OCI-LY7 (cell line): ENCODE measurements around the gene POU6F2. TPM values are rescaled to one million over a fixed set of nuclear protein-coding genes. Genes with fewer than 3 reads are reported as not detected.

Experiments
- BruUV-seq: library from RNA; stranded (reverse); fragments of 400-500 nt; replicated peaks from 2 replicates; lab custom pipeline; 2021; lab: Mats Ljungman, UMichigan
- CTCF ChIA-PET: fragments of 300-600 bp; sonication (Branson Sonifier 250); formaldehyde crosslinking; loops from one replicate; lab custom pipeline; 2022; ENCODE audit warnings: antibody characterized with exemption; ENCODE audit not compliant: unreplicated experiment; lab: Charles Lee
- POLR2A ChIA-PET: fragments of 300-600 bp; sonication (Branson Sonifier 250); formaldehyde crosslinking; loops from one replicate; lab custom pipeline; 2022; ENCODE audit warnings: antibody characterized with exemption; lab: Charles Lee
- DNase-seq: peaks from one replicate; pipeline ENCODE4 v3.0.0-alpha.2; 2015; ENCODE audit warnings: low spot score
- H2AFZ ChIP-seq: fragments of 200-600 bp; sonication (generic), shearing (Covaris generic); 2 replicates; pipeline ENCODE4 v1.6.1; 2014; ENCODE audit warnings: mild to moderate bottlenecking, antibody characterized with exemption, low read length, moderate library complexity
- H3K27ac ChIP-seq: fragments of 200-600 bp; sonication (generic); 2 replicates; pipeline ENCODE4 v1.5.1; 2014; ENCODE audit warnings: mixed run types, low read depth, mild to moderate bottlenecking, moderate library complexity, low read length, inconsistent platforms; ENCODE audit not compliant: poor library complexity, severe bottlenecking
- H3K36me3 ChIP-seq: fragments of 200-600 bp; sonication (generic); 2 replicates; pipeline ENCODE4 v1.6.1; 2014; ENCODE audit warnings: mild to moderate bottlenecking, antibody characterized with exemption, low read length, moderate library complexity, mixed read lengths; ENCODE audit not compliant: insufficient read depth
- H3K4me1 ChIP-seq: fragments of 200-600 bp; sonication (generic); 2 replicates; pipeline ENCODE4 v1.5.1; 2014; ENCODE audit warnings: mild to moderate bottlenecking, low read length; ENCODE audit not compliant: insufficient read depth, poor library complexity, severe bottlenecking
- H3K4me2 ChIP-seq: fragments of 200-600 bp; sonication (generic); 2 replicates; pipeline ENCODE4 v1.6.1; 2014; ENCODE audit warnings: mild to moderate bottlenecking, low read length
- H3K4me3 ChIP-seq: fragments of 200-600 bp; sonication (generic); 2 replicates; pipeline ENCODE4 v1.5.1; 2014; ENCODE audit warnings: mild to moderate bottlenecking, low read depth, low read length; ENCODE audit not compliant: poor library complexity, severe bottlenecking
- H3K79me2 ChIP-seq: fragments of 200-600 bp; sonication (generic); 2 replicates; pipeline ENCODE4 v1.6.1; 2016; ENCODE audit warnings: low read depth, mild to moderate bottlenecking, low read length, moderate library complexity, mixed read lengths; ENCODE audit not compliant: insufficient read depth
- H3K9me2 ChIP-seq: fragments of 200-600 bp; sonication (generic); 2 replicates; pipeline ENCODE4 v1.6.1; 2016; ENCODE audit warnings: mild to moderate bottlenecking, low read length, mixed read lengths; ENCODE audit not compliant: insufficient read depth
- H3K9me3 ChIP-seq: fragments of 200-600 bp; sonication (generic); 2 replicates; pipeline ENCODE4 v1.6.1; 2014; ENCODE audit warnings: mild to moderate bottlenecking, mixed run types, low read length, mixed read lengths
- H4K20me1 ChIP-seq: fragments of 200-600 bp; sonication (generic); 2 replicates; pipeline ENCODE4 v1.6.1; 2014; ENCODE audit warnings: mild to moderate bottlenecking, antibody characterized with exemption, low read length, moderate library complexity, mixed read lengths; ENCODE audit not compliant: insufficient read depth
- EZH2phosphoT487 ChIP-seq: fragments of 200-600 bp; sonication (generic); IDR thresholded peaks from 2 replicates; pipeline ENCODE4 v1.6.1; 2018; ENCODE audit warnings: low read depth, borderline replicate concordance, mild to moderate bottlenecking, mixed run types, antibody characterized with exemption, low read length, moderate library complexity, mixed read lengths
- intact Hi-C: fragments of 100-400 bp; cut with micrococcal nuclease; formaldehyde crosslinking; loops from one replicate; pipeline ENCODE4 v1.10.0; 2022; ENCODE audit not compliant: unreplicated experiment
- total RNA-seq, 2 experiments: library from RNA; depleted of rRNA in 1 of 2; stranded (reverse); fragments of >200 nt in 1 of 2; shearing (Covaris generic) in 1 of 2; gene quantifications; 2 replicates each; pipeline ENCODE4 v1.2.3, GENCODE V29; 2014 to 2022
- TF ChIP-seq, protein P1 (sequence below): fragments of 200-600 bp; sonication (generic); conservative IDR thresholded peaks from 2 replicates; pipeline ENCODE4 v1.5.1; 2014; ENCODE audit warnings: mild to moderate bottlenecking, antibody characterized with exemption, low read length, moderate library complexity, mixed read lengths

The POU6F2 gene
- total RNA-seq, 2 experiments from 2014 or later = 0.40 TPM; not detected in 1

DNA sequence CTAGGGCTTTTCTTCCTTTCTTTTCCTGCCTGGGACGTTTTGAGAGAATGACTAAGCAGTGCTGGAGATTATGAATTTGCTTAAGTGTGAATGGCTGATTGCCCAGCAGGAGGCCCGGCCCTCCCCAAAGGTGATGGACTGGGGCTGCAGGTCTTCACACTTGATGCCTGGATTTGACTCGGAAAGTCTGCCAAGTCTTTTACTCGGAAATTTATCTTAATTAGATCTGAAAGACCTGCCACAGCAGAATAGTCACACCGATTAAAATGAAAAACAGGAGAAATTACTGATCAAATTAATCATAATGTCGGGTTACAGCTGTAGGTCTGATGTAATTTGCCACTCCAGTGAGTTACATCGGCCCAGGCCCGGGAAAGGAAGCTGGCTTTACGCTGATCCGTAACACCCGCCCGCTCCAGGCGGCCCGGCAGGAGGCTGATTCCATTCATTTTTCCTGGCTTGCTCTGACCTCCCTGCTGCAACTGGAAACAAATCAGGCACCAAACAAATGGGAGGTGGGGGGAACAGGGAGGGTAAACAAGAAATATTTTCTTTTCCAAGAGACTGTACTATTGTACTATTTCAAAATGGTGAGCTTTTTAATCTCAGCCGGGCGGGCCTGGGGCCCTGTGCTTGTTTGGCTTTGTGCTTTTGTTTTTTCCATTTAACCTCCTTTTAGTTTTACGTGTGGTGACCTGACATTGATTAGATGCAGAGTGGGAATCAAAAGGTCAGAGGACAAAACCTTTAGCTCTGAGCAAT lies 376.1 kb downstream of the POU6F2 start:
- DNase-seq = no peak
- intact Hi-C loops = no loop called here
- Histone ChIP-seq H3K36me3 (no peaks in the 10 kb centered on the region), H3K9me3 (no peaks in the 10 kb centered on the region), H2AFZ (no peak overlapping the region), H3K27ac (no peak overlapping the region), H3K9me2 (no peaks in the 10 kb centered on the region), H3K4me3 (no peak overlapping the region), H4K20me1 (no peaks in the 10 kb centered on the region), H3K4me1 (no peaks in the 10 kb centered on the region), H3K4me2 (no peak overlapping the region), H3K79me2 (no peaks in the 10 kb centered on the region)
- BruUV-seq = no TSS peak
- CTCF ChIA-PET = no interaction called here
- no peak for TF ChIP-seq EZH2phosphoT487
- TF ChIP-seq, protein P1, sequence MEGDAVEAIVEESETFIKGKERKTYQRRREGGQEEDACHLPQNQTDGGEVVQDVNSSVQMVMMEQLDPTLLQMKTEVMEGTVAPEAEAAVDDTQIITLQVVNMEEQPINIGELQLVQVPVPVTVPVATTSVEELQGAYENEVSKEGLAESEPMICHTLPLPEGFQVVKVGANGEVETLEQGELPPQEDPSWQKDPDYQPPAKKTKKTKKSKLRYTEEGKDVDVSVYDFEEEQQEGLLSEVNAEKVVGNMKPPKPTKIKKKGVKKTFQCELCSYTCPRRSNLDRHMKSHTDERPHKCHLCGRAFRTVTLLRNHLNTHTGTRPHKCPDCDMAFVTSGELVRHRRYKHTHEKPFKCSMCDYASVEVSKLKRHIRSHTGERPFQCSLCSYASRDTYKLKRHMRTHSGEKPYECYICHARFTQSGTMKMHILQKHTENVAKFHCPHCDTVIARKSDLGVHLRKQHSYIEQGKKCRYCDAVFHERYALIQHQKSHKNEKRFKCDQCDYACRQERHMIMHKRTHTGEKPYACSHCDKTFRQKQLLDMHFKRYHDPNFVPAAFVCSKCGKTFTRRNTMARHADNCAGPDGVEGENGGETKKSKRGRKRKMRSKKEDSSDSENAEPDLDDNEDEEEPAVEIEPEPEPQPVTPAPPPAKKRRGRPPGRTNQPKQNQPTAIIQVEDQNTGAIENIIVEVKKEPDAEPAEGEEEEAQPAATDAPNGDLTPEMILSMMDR = no peak
- POLR2A ChIA-PET = no interaction called here

DNA sequence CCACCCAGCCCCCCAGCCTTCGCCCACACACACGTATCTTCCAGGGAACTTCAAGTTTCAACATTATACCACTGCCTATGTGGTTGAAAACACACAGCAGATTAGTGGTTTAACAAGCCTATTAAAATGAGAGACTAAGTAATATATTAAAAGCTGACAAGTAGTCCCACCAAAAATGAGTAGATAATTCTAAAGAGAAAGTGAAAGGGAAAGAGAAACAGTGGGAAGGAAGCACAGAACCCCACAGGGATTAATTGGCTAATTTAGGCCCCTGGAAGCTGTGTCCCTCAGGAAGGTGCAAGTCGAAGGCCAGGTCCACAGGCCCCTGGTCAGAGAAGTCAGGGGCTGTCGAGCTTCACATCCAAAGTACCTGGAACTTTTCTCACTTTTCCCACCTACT lies 378.0 kb downstream of the POU6F2 start:
- no peak overlapping the region for H2AFZ ChIP-seq
- H3K9me2 ChIP-seq = no peaks in the 10 kb centered on the region
- no peaks in the 10 kb centered on the region for H3K9me3 ChIP-seq
- CTCF ChIA-PET = no interaction called here
- POLR2A ChIA-PET = no interaction called here
- H4K20me1 ChIP-seq = no peaks in the 10 kb centered on the region
- intact Hi-C loops = no loop called here
- H3K4me3 ChIP-seq = no peak overlapping the region
- no peaks in the 10 kb centered on the region for H3K4me1 ChIP-seq
- no peak for TF ChIP-seq EZH2phosphoT487
- TF ChIP-seq, protein P1 = no peak
- no peak overlapping the region for H3K4me2 ChIP-seq
- no peaks in the 10 kb centered on the region for H3K79me2 ChIP-seq
- DNase-seq = no peak
- no TSS peak for BruUV-seq
- no peak overlapping the region for H3K27ac ChIP-seq
- no peaks in the 10 kb centered on the region for H3K36me3 ChIP-seq

DNA sequence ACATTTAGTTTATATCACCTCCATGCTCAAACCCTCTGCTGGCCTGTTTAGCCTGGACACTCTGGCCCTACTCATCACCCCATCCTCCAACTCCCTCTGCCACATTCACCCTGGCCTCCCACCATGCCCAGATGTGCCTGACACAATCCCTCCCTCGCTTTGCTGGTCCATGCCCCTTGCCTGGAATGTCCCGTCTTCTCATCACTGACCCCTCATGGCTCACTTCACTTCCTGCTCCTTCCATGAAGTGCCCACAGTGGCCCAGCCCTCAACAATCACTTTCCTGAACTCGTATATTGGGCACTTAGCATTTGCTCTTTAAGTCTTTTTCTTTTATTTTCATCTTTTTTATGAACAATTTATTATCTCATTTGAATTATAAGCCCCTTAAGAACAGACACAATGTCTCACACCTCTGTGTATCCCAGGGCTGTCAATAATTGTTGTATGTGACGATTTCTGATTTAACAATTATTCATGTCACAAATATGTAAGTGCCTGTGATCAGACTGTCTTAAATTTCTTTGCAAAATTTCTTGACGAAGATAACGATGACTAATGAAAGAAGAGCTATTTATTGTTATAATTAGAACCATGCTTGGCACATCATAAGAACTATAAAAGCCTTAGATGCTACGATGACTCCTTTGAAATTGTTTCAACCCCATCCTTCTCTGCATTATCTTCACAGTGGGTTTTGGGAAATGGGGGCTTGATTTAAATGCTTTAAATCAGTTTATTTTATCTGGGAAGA lies 378.6 kb downstream of the POU6F2 start:
- H3K4me2 ChIP-seq = no peak overlapping the region
- no peaks in the 10 kb centered on the region for H3K36me3 ChIP-seq
- no peaks in the 10 kb centered on the region for H3K9me3 ChIP-seq
- H3K27ac ChIP-seq = no peak overlapping the region
- TF ChIP-seq, protein P1 = no peak
- intact Hi-C loops = no loop called here
- CTCF ChIA-PET = no interaction called here
- POLR2A ChIA-PET = no interaction called here
- H3K4me1 ChIP-seq = no peaks in the 10 kb centered on the region
- H2AFZ ChIP-seq = no peak overlapping the region
- no peaks in the 10 kb centered on the region for H4K20me1 ChIP-seq
- H3K9me2 ChIP-seq = no peaks in the 10 kb centered on the region
- DNase-seq = no peak
- no TSS peak for BruUV-seq
- H3K79me2 ChIP-seq = no peaks in the 10 kb centered on the region
- H3K4me3 ChIP-seq = no peak overlapping the region
